Activated T-helper 9 cell treated with anti-CD3 and anti-CD28 coated beads, Interleukin-2, amount 50 U/mL, for 16 hours (primary cell): ENCODE measurements around the gene PTPRN2.

Source experiments
- DNase-seq: peaks from one replicate; pipeline ENCODE4 v3.0.0-alpha.2; 2020; ENCODE audit warnings: low read depth

The PTPRN2 gene

GRCh38 chr7:157884461-157885062 lies 703.1 kb downstream of the PTPRN2 start:
- DNase-seq, result no peak

GRCh38 chr7:157881048-157881771 lies 706.4 kb downstream of the PTPRN2 start:
- DNase-seq, result no peak

GRCh38 chr7:157879391-157879790 lies 708.2 kb downstream of the PTPRN2 start:
- DNase-seq, result no peak

- DNase-seq, result no peak
Measured at GRCh38 chr7:157877298-157878090, 710.1 kb downstream of the PTPRN2 start.

- no peak for DNase-seq
Measured at GRCh38 chr7:157876469-157877285, 710.9 kb downstream of the PTPRN2 start.

- peak; percentile 12 for DNase-seq
Measured at GRCh38 chr7:157875230-157876179, 712.1 kb downstream of the PTPRN2 start.

GRCh38 chr7:157874870-157875229 lies 712.8 kb downstream of the PTPRN2 start:
- no peak for DNase-seq

- DNase-seq, result no peak
Measured at GRCh38 chr7:157874208-157874816, 713.3 kb downstream of the PTPRN2 start.

GRCh38 chr7:157873664-157874063 lies 714.0 kb downstream of the PTPRN2 start:
- DNase-seq, result no peak

- no peak for DNase-seq
Measured at GRCh38 chr7:157873181-157873580, 714.4 kb downstream of the PTPRN2 start.

- no peak for DNase-seq
Measured at GRCh38 chr7:157872447-157872846, 715.2 kb downstream of the PTPRN2 start.

- DNase-seq, result no peak
Measured at GRCh38 chr7:157871681-157872080, 715.9 kb downstream of the PTPRN2 start.

- DNase-seq, result no peak
Measured at GRCh38 chr7:157870644-157871290, 716.9 kb downstream of the PTPRN2 start.

- no peak for DNase-seq
Measured at GRCh38 chr7:157869793-157870192, 717.8 kb downstream of the PTPRN2 start.

GRCh38 chr7:157867685-157868305 lies 719.8 kb downstream of the PTPRN2 start:
- DNase-seq, result no peak

- no peak for DNase-seq
Measured at GRCh38 chr7:157866336-157866924, 721.2 kb downstream of the PTPRN2 start.

- DNase-seq, result no peak
Measured at GRCh38 chr7:157865351-157866165, 722.1 kb downstream of the PTPRN2 start.

GRCh38 chr7:157864911-157865310 lies 722.7 kb downstream of the PTPRN2 start:
- no peak for DNase-seq
